Measurements from ENCODE around the gene OSGIN1. TPM values are rescaled to one million over a fixed set of nuclear protein-coding genes. Genes with fewer than 3 reads are reported as not detected.

OSGIN1 gene
- total RNA-seq, 1 donor from 2014 or later, result not detected

- no peak for DNase-seq (ENCODE audit: low spot score)
Measured at GRCh38 chr16:83925957-83926725, 26.9 kb upstream of the OSGIN1 start.

- DNase-seq (ENCODE audit: low spot score), result peak; percentile 61
Measured at GRCh38 chr16:83926726-83927397, 26.2 kb upstream of the OSGIN1 start.

GRCh38 chr16:83928341-83929055 lies 24.5 kb upstream of the OSGIN1 start:
- peak; percentile 55 for DNase-seq (ENCODE audit: low spot score)

GRCh38 chr16:83929811-83930555 lies 23.1 kb upstream of the OSGIN1 start:
- DNase-seq (ENCODE audit: low spot score), result no peak

GRCh38 chr16:83930730-83931500 lies 22.1 kb upstream of the OSGIN1 start:
- no peak for DNase-seq (ENCODE audit: low spot score)

GRCh38 chr16:83931556-83931955 lies 21.5 kb upstream of the OSGIN1 start:
- DNase-seq (ENCODE audit: low spot score), result no peak

- no peak for DNase-seq (ENCODE audit: low spot score)
Measured at GRCh38 chr16:83932304-83932703, 20.7 kb upstream of the OSGIN1 start.

GRCh38 chr16:83932955-83933673 lies 19.9 kb upstream of the OSGIN1 start:
- DNase-seq (ENCODE audit: low spot score), result no peak

- DNase-seq (ENCODE audit: low spot score), result no peak
Measured at GRCh38 chr16:83933885-83934683, 19.0 kb upstream of the OSGIN1 start.

- no peak for DNase-seq (ENCODE audit: low spot score)
Measured at GRCh38 chr16:83934684-83934977, 18.4 kb upstream of the OSGIN1 start.

- no peak for DNase-seq (ENCODE audit: low spot score)
Measured at GRCh38 chr16:83935005-83935857, 17.8 kb upstream of the OSGIN1 start.

GRCh38 chr16:83935858-83936255 lies 17.2 kb upstream of the OSGIN1 start:
- DNase-seq (ENCODE audit: low spot score), result no peak

- no peak for DNase-seq (ENCODE audit: low spot score)
Measured at GRCh38 chr16:83936581-83937165, 16.4 kb upstream of the OSGIN1 start.

GRCh38 chr16:83937267-83937666 lies 15.8 kb upstream of the OSGIN1 start:
- DNase-seq (ENCODE audit: low spot score), result no peak

- no peak for DNase-seq (ENCODE audit: low spot score)
Measured at GRCh38 chr16:83937922-83938885, 14.8 kb upstream of the OSGIN1 start.

- DNase-seq (ENCODE audit: low spot score), result no peak
Measured at GRCh38 chr16:83939266-83939855, 13.7 kb upstream of the OSGIN1 start.

GRCh38 chr16:83940119-83940518 lies 12.9 kb upstream of the OSGIN1 start:
- no peak for DNase-seq (ENCODE audit: low spot score)
